C1 segment of cervical spinal cord (tissue), 14 donors: ENCODE results near the gene HOXB1.
A peak's percentile ranks its signal among the peaks of the same experiment; 100 is the strongest.
"Not testable (repeated sequence)": the region's sequence is repeated elsewhere in the genome, so short reads cannot be mapped to it uniquely, and the experiment has no call there.

Source experiments
- DNase-seq, 14 donors: peaks; one replicate each; lab custom pipeline; 2025; lab: John Stamatoyannopoulos, UW

Gene HOXB1

GRCh38 chr17:48499735-48500434 is 30.9 kb downstream of the HOXB1 start:
- DNase-seq: no peak

DNA sequence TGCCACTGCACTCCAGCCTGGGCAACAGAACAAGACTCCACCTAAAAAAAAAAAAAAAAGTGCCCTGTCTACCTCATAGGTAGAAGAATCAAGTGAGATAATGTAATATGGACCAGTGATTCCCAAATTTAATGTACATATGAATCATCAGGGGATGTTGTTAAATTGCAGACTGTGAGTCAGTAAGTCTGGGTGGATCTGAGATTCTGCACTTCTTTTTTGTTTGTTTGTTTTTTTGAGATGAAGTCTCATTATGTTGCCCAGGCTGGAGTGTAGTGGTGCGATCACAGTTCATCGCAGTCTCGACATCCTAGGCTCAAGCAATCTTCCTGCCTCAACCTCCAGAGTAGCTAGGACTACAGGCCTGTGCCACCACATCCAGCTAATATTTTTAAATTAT is 31.6 kb downstream of the HOXB1 start:
- DNase-seq: no peak

DNA sequence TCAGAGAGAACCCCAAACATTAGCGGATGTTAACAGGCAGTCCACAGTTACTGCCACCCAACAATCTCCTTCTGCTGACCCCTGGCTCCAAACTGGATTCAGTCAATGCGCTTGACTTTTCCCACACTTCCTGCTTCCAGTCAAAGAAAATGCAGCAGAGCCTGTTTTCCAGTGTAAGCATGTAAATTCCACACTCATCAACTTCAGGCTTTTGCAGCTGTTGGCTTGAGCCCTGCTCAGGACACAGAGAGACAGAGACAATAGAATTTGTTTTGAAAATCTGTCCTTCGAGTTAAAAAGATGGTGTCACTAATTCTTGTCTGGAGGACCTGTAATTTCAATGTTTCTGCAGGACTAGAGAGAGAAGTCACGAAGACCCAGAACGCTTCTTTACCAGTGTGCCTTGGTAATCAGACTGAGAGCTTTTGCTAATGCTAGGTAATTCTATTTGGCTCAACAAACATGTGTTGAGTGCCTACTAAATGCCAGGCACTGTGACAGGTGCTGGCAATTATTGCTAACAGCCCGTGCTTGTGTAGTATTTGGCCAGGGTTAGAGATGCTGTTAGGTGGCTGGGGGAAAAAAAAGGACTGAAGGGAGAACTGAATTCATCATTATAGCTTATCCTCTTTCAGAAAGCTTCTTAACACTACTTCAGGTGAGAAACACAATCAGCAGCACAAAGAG is 32.5 kb downstream of the HOXB1 start:
- DNase-seq: no peak

DNA sequence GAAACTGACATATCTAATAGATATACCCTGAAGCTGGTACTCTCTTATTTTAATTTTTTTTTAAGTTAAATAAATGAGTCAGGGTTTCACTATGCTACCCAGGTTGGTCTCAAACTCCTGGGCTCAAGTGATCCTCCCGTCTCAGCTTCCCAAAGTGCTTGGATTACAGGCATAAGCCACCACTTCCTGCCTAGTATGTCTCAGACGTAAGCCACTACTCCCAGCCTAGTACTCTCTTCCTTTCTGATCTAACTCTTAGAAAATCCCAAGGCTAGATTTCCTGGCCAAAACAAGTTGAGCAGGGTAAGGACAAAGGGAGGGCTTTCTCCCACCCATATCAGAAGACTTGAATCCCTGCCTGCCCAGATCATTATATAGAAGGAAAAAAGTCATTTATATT is 33.7 kb downstream of the HOXB1 start:
- no peak for DNase-seq

GRCh38 chr17:48494335-48494734 is 36.5 kb downstream of the HOXB1 start:
- DNase-seq: no peak

GRCh38 chr17:48492401-48493298 is 38.2 kb downstream of the HOXB1 start:
- DNase-seq: peak in 5 of 14 donors; percentile 1 to 27 (median 8)

DNA sequence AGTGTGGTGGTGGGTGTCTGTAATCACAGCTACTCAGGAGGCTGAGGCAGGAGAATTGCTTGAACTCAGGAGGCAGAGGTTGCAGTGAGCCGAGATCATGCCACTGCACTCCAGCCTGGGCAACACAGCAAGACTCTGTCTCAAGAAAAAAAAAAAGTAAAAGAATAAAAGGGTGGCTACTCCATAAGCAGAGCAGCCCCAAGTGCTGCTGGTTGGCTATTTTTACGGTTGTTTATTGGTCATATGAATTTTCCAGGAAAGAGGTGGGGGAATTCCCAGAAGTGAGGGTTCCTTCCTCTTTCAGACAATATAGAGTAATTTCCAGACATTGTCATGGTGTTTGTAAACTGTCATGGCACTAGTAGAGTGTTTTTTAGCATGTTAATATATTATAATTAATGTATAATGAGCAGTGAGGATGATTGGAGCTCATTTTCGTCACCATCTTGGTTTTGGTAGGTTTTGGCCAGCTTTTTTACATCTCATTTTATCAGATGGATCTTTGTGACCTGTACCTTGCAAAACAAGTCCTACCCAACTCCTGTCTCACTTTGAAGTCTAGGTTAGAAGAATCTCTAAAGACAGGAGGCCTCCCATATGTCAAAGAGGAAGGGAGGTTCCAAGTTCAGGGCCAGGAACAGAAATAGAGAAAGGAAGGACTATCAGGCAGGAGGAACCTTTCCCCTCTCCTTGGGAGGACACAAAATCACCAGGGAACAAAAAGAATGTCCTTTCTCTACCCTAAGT is 39.1 kb downstream of the HOXB1 start:
- no peak for DNase-seq

DNA sequence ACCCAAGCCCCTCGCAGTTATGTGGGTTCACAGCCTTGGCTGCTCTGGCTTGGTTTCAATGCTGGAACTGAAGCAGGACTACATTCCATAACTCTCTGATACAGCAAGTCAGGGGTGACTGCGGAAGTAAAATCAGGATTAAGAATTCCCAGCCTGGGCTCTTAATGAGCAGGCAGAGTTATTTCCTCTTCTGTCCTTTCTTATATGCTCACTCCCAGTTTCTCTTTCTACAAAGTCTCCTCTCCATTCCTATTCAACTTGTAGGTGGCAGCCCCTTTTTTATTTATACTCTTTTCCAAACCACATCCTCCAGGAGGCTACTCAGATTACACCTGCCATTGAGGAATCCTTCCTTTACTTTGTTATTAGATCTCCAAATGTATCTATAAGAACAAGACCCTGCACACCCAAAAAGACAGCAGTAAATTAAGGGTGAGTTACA is 40.3 kb downstream of the HOXB1 start:
- no peak for DNase-seq

DNA sequence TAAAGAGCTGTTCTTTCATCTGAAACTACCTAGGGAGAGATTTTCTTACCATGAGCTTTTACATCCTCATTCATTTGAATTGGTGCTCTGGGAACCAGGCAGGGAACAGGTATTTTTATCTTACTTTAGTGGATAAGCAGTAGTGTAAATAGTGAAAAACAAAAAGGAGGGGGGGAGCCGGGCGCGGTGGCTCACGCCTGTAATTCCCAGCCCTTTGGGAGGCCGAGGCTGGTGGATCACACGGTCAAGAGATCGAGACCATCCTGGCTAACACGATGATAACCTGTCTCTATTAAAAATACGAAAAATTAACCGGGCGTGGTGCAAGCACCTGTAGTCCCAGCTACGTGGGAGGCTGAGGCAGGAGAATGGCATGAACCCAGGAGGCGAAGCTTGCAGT is 41.0 kb downstream of the HOXB1 start:
- DNase-seq: no peak

GRCh38 chr17:48488548-48489106 is 42.2 kb downstream of the HOXB1 start:
- no peak for DNase-seq

GRCh38 chr17:48487221-48487620 is 43.6 kb downstream of the HOXB1 start:
- no peak for DNase-seq

DNA sequence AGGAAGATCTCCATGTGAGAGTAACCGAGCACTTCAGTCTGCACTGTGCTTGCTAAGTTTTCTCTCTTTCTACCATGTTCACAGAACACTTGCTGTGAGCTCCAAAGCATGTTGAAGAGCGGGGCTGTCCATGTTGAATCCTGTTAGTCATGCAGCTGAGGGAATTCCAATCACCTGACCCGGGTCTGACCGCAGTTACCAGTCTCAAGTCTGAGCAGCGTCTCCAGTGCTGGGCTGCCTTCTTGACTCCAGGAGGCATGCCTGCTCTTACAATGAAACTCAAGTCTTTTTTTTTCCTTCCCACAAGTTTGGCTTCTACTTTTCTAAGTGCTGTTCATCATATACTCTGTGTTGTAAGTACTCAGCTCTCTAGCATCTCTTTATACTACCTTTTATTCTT is 44.3 kb downstream of the HOXB1 start:
- DNase-seq: no peak

DNA sequence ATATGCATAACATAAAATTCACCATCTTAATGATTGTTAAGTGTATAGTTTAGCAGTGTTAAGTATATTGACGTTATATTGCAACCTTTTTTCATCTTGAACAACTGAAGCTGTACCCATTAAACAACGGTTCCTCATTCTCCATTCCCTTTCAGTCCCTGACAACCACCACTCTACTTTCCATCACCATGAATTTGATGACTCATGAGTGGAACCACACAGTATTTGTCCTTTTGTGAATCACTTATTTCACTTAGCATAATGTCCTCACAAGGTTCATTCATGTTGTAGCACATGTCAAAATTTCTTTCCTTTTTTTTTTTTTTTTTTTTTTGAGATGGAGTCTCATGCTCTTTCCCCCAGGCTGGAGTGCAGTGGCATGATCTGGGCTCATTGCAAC is 46.0 kb downstream of the HOXB1 start:
- DNase-seq: no peak

DNA sequence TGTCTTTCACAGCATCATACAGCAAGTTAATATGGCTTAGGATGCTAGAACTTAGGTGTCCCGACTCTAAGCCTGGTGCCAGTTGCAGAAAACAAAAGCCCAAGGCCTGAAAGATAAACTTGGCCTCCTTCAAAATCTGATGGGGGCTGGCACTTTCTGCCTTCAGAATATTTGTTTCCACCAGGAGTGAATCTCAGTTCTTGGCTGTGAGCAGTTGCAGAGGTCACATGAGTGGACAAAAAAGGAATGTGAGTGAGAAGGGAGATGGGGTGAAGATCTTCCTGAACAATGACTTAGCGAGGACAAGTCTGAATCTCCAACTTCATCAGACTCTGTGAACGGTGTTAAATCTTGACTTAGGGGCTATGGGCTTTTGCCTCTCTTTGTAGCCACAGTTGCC is 46.6 kb downstream of the HOXB1 start:
- no peak for DNase-seq

DNA sequence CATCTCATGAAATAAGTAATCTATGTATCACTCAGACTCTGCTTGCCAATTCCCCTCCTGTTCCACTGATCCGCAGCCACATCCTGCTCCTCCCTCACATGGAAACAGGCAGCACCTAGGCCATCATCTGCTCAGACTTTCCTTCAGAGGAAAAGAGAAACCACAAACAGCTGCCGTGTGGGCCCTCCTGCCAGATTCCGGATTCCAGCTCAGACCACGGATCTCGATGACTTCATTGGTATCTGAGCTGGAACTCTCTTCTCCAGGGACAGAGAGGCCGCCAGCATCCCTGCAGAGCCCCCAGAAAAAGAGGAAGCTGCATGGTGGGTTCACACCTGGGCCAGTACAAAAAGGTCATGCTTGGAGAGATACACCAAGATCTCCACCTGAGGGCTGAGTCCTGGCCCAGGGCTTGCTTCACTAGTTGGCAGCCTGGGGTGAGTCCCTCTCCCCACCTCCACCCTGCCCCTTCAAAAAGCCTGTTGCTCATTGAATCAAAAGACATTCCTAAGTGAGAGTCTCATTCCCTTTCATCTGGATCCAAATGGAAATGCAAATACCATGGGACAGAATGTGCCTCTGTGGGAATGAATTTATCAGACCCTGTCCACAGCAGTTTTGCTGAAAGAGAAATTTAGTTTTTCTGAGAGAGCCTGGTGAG is 47.2 kb downstream of the HOXB1 start:
- DNase-seq: no peak

DNA sequence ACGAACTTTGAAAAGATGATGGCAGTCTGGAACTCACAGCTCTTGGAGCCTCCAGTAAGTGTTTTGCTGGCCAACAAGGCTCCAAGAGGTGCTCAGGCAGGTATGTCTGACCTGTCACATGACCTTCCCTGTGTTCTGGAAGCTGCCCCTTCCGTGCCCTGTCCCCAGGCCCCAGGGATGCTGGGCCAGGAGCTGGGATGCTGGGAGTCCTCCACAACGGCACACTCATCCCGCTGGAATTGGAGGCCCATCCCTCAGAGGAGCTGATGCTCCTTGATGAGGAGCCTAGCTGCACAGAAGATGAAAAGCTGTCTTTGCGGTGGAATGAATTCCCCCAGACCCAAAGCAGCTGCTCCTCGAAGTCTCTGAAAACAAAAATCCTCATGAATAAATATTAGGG is 47.8 kb downstream of the HOXB1 start:
- DNase-seq: no peak

DNA sequence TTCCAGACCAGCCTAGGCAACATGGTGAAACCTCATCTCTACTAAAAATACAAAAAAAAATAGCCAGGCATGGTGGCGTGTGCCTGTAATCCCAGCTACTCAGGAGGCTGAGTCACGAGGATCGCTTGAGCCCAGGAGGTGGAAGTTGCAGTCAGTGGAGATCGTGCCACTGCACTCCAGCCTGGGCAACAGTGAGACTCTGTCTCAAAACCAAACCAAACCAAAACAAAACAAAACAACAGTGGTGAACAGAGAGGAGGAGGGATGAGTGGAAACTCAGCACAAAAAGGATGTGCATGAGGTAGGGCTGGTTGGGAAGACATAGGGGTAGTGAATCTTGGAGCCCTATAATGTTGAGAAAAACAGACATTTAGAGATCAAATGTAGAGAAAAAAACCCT is 48.5 kb downstream of the HOXB1 start:
- not testable (repeated sequence) for DNase-seq

DNA sequence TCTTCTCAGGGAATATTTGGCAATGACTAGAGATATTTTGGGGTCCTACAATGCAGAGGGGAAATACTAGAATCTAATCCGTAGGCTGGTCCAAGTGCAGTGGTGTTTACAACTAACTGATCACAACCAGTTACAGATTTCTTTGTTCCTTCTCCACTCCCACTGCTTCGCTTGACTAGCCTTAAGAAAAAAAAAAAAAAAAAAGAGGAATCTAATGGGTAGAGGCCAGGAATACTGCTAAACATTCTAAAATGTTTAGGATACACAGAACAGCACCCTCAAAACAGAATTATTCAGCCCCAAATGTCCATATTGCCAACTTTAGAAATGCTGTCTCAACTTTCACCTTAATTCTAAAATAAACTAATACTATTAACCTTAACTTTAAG is 51.8 kb downstream of the HOXB1 start:
- no peak for DNase-seq
